RKO (cell line): ENCODE results near the gene RASL12.
"Not testable (repeated sequence)": the region's sequence is repeated elsewhere in the genome, so short reads cannot be mapped to it uniquely, and the experiment has no call there.

Source experiments
- DNase-seq: peaks from one replicate; pipeline ENCODE4 v3.0.0-alpha.2; 2016; ENCODE audit warnings: low spot score

Gene RASL12

GRCh38 chr15:65075607-65076395, 8.0 kb upstream of the RASL12 start:
- not testable (repeated sequence) for DNase-seq

- DNase-seq, result not testable (repeated sequence)
These were observed 7.2 kb upstream of the RASL12 start for GRCh38 chr15:65074946-65075345.

GRCh38 chr15:65072617-65073016, 4.8 kb upstream of the RASL12 start:
- DNase-seq, result no peak

- DNase-seq, result no peak
These were observed 4.2 kb upstream of the RASL12 start for GRCh38 chr15:65072027-65072426.

- no peak for DNase-seq
These were observed 3.6 kb upstream of the RASL12 start for GRCh38 chr15:65071381-65071811.

GRCh38 chr15:65069779-65070546, 2.2 kb upstream of the RASL12 start:
- DNase-seq, result no peak

GRCh38 chr15:65069179-65069578, 1.4 kb upstream of the RASL12 start:
- no peak for DNase-seq

GRCh38 chr15:65068403-65068788, 605 bp upstream of the RASL12 start:
- DNase-seq, result no peak

GRCh38 chr15:65067317-65067644, 510 bp downstream of the RASL12 start:
- no peak for DNase-seq

GRCh38 chr15:65066635-65067316, 1.0 kb downstream of the RASL12 start:
- DNase-seq, result no peak

GRCh38 chr15:65066001-65066634, 1.7 kb downstream of the RASL12 start:
- DNase-seq, result no peak

GRCh38 chr15:65062726-65063125, 5.1 kb downstream of the RASL12 start:
- no peak for DNase-seq

GRCh38 chr15:65062061-65062460, 5.7 kb downstream of the RASL12 start:
- DNase-seq, result no peak

GRCh38 chr15:65060641-65061397, 7.0 kb downstream of the RASL12 start:
- no peak for DNase-seq

- DNase-seq, result no peak
These were observed 7.7 kb downstream of the RASL12 start for GRCh38 chr15:65059931-65060596.

- no peak for DNase-seq
These were observed 8.4 kb downstream of the RASL12 start for GRCh38 chr15:65059369-65059750.

- no peak for DNase-seq
These were observed 9.1 kb downstream of the RASL12 start for GRCh38 chr15:65058394-65059368.

- no peak for DNase-seq
These were observed 10.2 kb downstream of the RASL12 start for GRCh38 chr15:65057549-65057940.

GRCh38 chr15:65056868-65057548, 10.8 kb downstream of the RASL12 start:
- no peak for DNase-seq
